Lower lobe of right lung (tissue), 2 donors: ENCODE data around the gene PTPRF. TPM values are rescaled to one million over a fixed set of nuclear protein-coding genes. Genes with fewer than 3 reads are reported as not detected.
A peak's percentile ranks its signal among the peaks of the same experiment; 100 is the strongest.

ENCODE experiments used
- ATAC-seq, 2 donors: fragments of 200-7000 bp; cut with Tn5 transposase; one replicate each; pipeline ENCODE4 v1.9.1; 2020 to 2022; ENCODE audit warnings: mild to moderate bottlenecking in 2 of 2, moderate library complexity in 2 of 2
- DNase-seq: peaks from one replicate; pipeline ENCODE4 v3.0.0-alpha.2; 2020
- H3K27ac ChIP-seq: fragments of 200-600 bp; one replicate; pipeline ENCODE4 v1.8.0; 2022
- H3K27me3 ChIP-seq: fragments of 200-600 bp; one replicate; pipeline ENCODE4 v1.8.0; 2022; ENCODE audit warnings: low read depth
- H3K36me3 ChIP-seq: fragments of 200-600 bp; one replicate; pipeline ENCODE4 v1.8.0; 2022; ENCODE audit warnings: mild to moderate bottlenecking
- H3K4me1 ChIP-seq: fragments of 200-600 bp; one replicate; pipeline ENCODE4 v1.8.0; 2022
- H3K4me3 ChIP-seq: fragments of 200-600 bp; one replicate; pipeline ENCODE4 v1.8.0; 2022; ENCODE audit warnings: mild to moderate bottlenecking
- H3K9me3 ChIP-seq: fragments of 200-600 bp; one replicate; pipeline ENCODE4 v1.8.0; 2022
- CTCF ChIP-seq: fragments of 200-600 bp; IDR thresholded peaks from one replicate; pipeline ENCODE4 v1.8.0; 2022; ENCODE audit warnings: antibody characterized with exemption, mild to moderate bottlenecking
- intact Hi-C: fragments of 100-400 bp; cut with DNase I; formaldehyde crosslinking; loops from one replicate; pipeline ENCODE4 v1.11.0; 2022
- total RNA-seq: library from RNA; stranded (reverse); fragmentation: NEBNext Ultra II Directional; extraction: Animal tissue kit (Norgen Biotek cat#: 25700); gene quantifications from one replicate; pipeline ENCODE4 v1.2.1, GENCODE V29; 2021
- donor health status: DM: no; HTN: yes; CAD: no; lungs with severe emphysema.

Gene PTPRF
- total RNA-seq, 1 donor from 2014 or later, result 176 TPM

GRCh38 chr1:43522431-43522775, 8.3 kb upstream of the PTPRF start:
- DNase-seq, result no peak
- intact Hi-C loops, result no loop called here

GRCh38 chr1:43522776-43523480, 7.8 kb upstream of the PTPRF start:
- intact Hi-C loops, result no loop called here
- peak in 1 of 2 donors; percentile 41 for ATAC-seq

More at GRCh38 chr1:43522431-43522775, 8.3 kb upstream of the PTPRF start:
- no peak for ATAC-seq
- Histone ChIP-seq H3K4me1 (no peaks in the 10 kb centered on the region), H3K36me3 (no peaks in the 10 kb centered on the region), H3K27me3 (peaks cover 6% of the 10 kb centered on the region), H3K9me3 (no peaks in the 10 kb centered on the region), H3K27ac (no peak overlapping the region), H3K4me3 (no peak overlapping the region)
- no peak for TF ChIP-seq CTCF

GRCh38 chr1:43524804-43525203, 5.9 kb upstream of the PTPRF start:
- no peak for TF ChIP-seq CTCF
- Histone ChIP-seq H3K4me3 (no peak overlapping the region), H3K9me3 (no peaks in the 10 kb centered on the region), H3K4me1 (peaks cover 6% of the 10 kb centered on the region), H3K27me3 (no peaks in the 10 kb centered on the region), H3K27ac (no peak overlapping the region), H3K36me3 (no peaks in the 10 kb centered on the region)
- intact Hi-C loops, result no loop called here
- no peak for ATAC-seq
- no peak for DNase-seq

More at GRCh38 chr1:43522776-43523480, 7.8 kb upstream of the PTPRF start:
- TF ChIP-seq CTCF, result no peak
- Histone ChIP-seq H3K4me1 (no peaks in the 10 kb centered on the region), H3K9me3 (no peaks in the 10 kb centered on the region), H3K27ac (no peak overlapping the region), H3K27me3 (peaks cover 6% of the 10 kb centered on the region), H3K4me3 (no peak overlapping the region), H3K36me3 (no peaks in the 10 kb centered on the region)
- DNase-seq, result no peak

GRCh38 chr1:43526002-43526401, 4.7 kb upstream of the PTPRF start:
- ATAC-seq (no peak), DNase-seq (no peak)
- intact Hi-C loops, result no loop called here
- Histone ChIP-seq H3K9me3 (no peaks in the 10 kb centered on the region), H3K27me3 (no peaks in the 10 kb centered on the region), H3K4me3 (no peak overlapping the region), H3K36me3 (no peaks in the 10 kb centered on the region), H3K4me1 (peaks cover 13% of the 10 kb centered on the region), H3K27ac (no peak overlapping the region)
- TF ChIP-seq CTCF, result no peak

GRCh38 chr1:43527111-43527878, 3.4 kb upstream of the PTPRF start:
- H3K4me3 ChIP-seq, result no peak overlapping the region
- no peaks in the 10 kb centered on the region for H3K27me3 ChIP-seq
- no peak for TF ChIP-seq CTCF
- no peak for ATAC-seq
- no peaks in the 10 kb centered on the region for H3K36me3 ChIP-seq
- intact Hi-C loops, result no loop called here
- no peak for DNase-seq
- no peaks in the 10 kb centered on the region for H3K9me3 ChIP-seq
- peaks cover 21% of the 10 kb centered on the region for H3K4me1 ChIP-seq
- no peak overlapping the region for H3K27ac ChIP-seq
